Measurements from ENCODE around the gene ZBTB17. TPM values are rescaled to one million over a fixed set of nuclear protein-coding genes. Genes with fewer than 3 reads are reported as not detected.

ZBTB17 gene
- total RNA-seq, 1 experiment from 2014 or later, result 44.2 TPM

- peaks cover 29% of the 10 kb centered on the region for H3K4me1 ChIP-seq (ENCODE audit: insufficient read depth, low read length)
- H3K9me3 ChIP-seq (ENCODE audit: low read length), result no peaks in the 10 kb centered on the region
- no peaks in the 10 kb centered on the region for H3F3A ChIP-seq (ENCODE audit: low read length, unreplicated experiment)
- H3K27me3 ChIP-seq (ENCODE audit: low read length), result no peaks in the 10 kb centered on the region
- TF ChIP-seq EZH2phosphoT487 (IDR thresholded peaks at IDR 0.05; ENCODE audit: borderline replicate concordance, low read length), result no peak
- TF ChIP-seq EZH2 (IDR thresholded peaks at IDR 0.05; ENCODE audit: low read length, unreplicated experiment), result no peak
- TF ChIP-seq CTCF (conservative IDR thresholded peaks at IDR 0.05; ENCODE audit: low read depth, low read length), result no peak
- no peak overlapping the region for H2AFZ ChIP-seq (ENCODE audit: low read length)
- H3K79me2 ChIP-seq (ENCODE audit: low read length), result peaks cover 45% of the 10 kb centered on the region
- no peak overlapping the region for H3K27ac ChIP-seq (ENCODE audit: low read length)
- intact Hi-C loops (cut with micrococcal nuclease), result no loop called here
- ATAC-seq (no peak), DNase-seq (no peak)
- H3K4me2 ChIP-seq (ENCODE audit: low read length), result no peak overlapping the region
- H3K9ac ChIP-seq (ENCODE audit: low read length), result no peak overlapping the region
- no peak overlapping the region for H3K4me3 ChIP-seq (ENCODE audit: low read length)
- H3K36me3 ChIP-seq (ENCODE audit: low read depth, low read length), result peaks cover 7% of the 10 kb centered on the region; the same call in 1 of the 2 replicates
- H3K9me2 ChIP-seq (replicated peaks; ENCODE audit: low read length), result no peaks in the 10 kb centered on the region
- POLR2A ChIA-PET (ENCODE audit: unreplicated experiment), result no interaction called here
- BruUV-seq (replicated peaks), result no TSS peak
- H4K20me1 ChIP-seq (ENCODE audit: low read length), result no peaks in the 10 kb centered on the region
- CTCF ChIA-PET, result no interaction called here
Measured at GRCh38 chr1:15948595-15949452, 27.1 kb downstream of the ZBTB17 start.

- no peaks in the 10 kb centered on the region for H3K9me2 ChIP-seq (replicated peaks; ENCODE audit: low read length)
- H4K20me1 ChIP-seq (ENCODE audit: low read length), result no peaks in the 10 kb centered on the region
- BruUV-seq (replicated peaks), result no TSS peak
- H3K27me3 ChIP-seq (ENCODE audit: low read length), result no peaks in the 10 kb centered on the region
- H3K4me2 ChIP-seq (ENCODE audit: low read length), result no peak overlapping the region
- no peak overlapping the region for H3K27ac ChIP-seq (ENCODE audit: low read length)
- H3K36me3 ChIP-seq (ENCODE audit: low read depth, low read length), result peaks cover 9% of the 10 kb centered on the region; the same call in 1 of the 2 replicates
- no peak overlapping the region for H3K4me3 ChIP-seq (ENCODE audit: low read length)
- no peaks in the 10 kb centered on the region for H3K9me3 ChIP-seq (ENCODE audit: low read length)
- TF ChIP-seq EZH2 (IDR thresholded peaks at IDR 0.05; ENCODE audit: low read length, unreplicated experiment) (no peak), CTCF (conservative IDR thresholded peaks at IDR 0.05; ENCODE audit: low read depth, low read length) (no peak), EZH2phosphoT487 (IDR thresholded peaks at IDR 0.05; ENCODE audit: borderline replicate concordance, low read length) (no peak)
- H2AFZ ChIP-seq (ENCODE audit: low read length), result no peak overlapping the region
- ATAC-seq (no peak), DNase-seq (no peak)
- peaks cover 38% of the 10 kb centered on the region for H3K79me2 ChIP-seq (ENCODE audit: low read length)
- ChIA-PET POLR2A (ENCODE audit: unreplicated experiment) (no interaction called here), CTCF (no interaction called here)
- no peak overlapping the region for H3K9ac ChIP-seq (ENCODE audit: low read length)
- intact Hi-C loops (cut with micrococcal nuclease), result no loop called here
- peaks cover 22% of the 10 kb centered on the region for H3K4me1 ChIP-seq (ENCODE audit: insufficient read depth, low read length)
- no peaks in the 10 kb centered on the region for H3F3A ChIP-seq (ENCODE audit: low read length, unreplicated experiment)
Measured at GRCh38 chr1:15948091-15948591, 27.8 kb downstream of the ZBTB17 start.

All from PC-3 (cell line).